ENCODE measurements around the gene FXYD6. TPM values are rescaled to one million over a fixed set of nuclear protein-coding genes. Genes with fewer than 3 reads are reported as not detected.

Gene FXYD6
- 0.14 to 0.43 TPM (median 0.28 TPM) in 5 replicates for total RNA-seq (2022; extraction: Qiagen RNA extraction; ENCODE audit: low read depth)

GRCh38 chr11:117876341-117877119 lies at the start of gene FXYD6:
TSS of gene FXYD6 (minus strand) at chr11:117876658. CDS start at chr11:117842776, 33,882 bp downstream.

GRCh38 chr11:117824571-117825537 lies 51.6 kb downstream of the FXYD6 start, which contains the start of gene FXYD2:
TSS of gene FXYD2 (minus strand) at chr11:117824744. CDS start at chr11:117824678, 66 bp downstream.

GRCh38 chr11:117796872-117797529 lies 79.5 kb downstream of the FXYD6 start, which contains the start of gene DSCAML1:
TSS of gene DSCAML1 (minus strand) at chr11:117797216. CDS start at chr11:117797079, 137 bp downstream.

Other genes starting within 250 kb of the FXYD6 start
- 0.13 to 0.31 TPM (median 0.22 TPM) in 5 replicates for gene DSCAML1, start 79.4 kb downstream of the FXYD6 start, total RNA-seq (2022; extraction: Qiagen RNA extraction; ENCODE audit: low read depth)
- 14.3 to 23.4 TPM (median 14.8 TPM) in 5 replicates for gene FXYD2, start 51.9 kb downstream of the FXYD6 start, total RNA-seq (2022; extraction: Qiagen RNA extraction; ENCODE audit: low read depth)
- not detected in 5 replicates for gene TMPRSS13, start 52.7 kb upstream of the FXYD6 start, total RNA-seq (2022; extraction: Qiagen RNA extraction; ENCODE audit: low read depth)
- gene IL10RA, start 109.7 kb upstream of the FXYD6 start, total RNA-seq (2022; extraction: Qiagen RNA extraction; ENCODE audit: low read depth) = 0.05 TPM in 1 of 5 replicates, not detected in the others
- 0.12 TPM in 1 of 5 replicates, not detected in the others for gene TMPRSS4, start 200.4 kb upstream of the FXYD6 start, total RNA-seq (2022; extraction: Qiagen RNA extraction; ENCODE audit: low read depth)
- gene SMIM35, start 210.3 kb upstream of the FXYD6 start, total RNA-seq (2022; extraction: Qiagen RNA extraction; ENCODE audit: low read depth) = not detected in 5 replicates